Panc1 (cell line): ENCODE measurements around the gene OR51B5.

ENCODE experiments used
- POLR2AphosphoS5 ChIP-seq: IDR thresholded peaks from 2 replicates; pipeline ENCODE4 v1.6.1; 2012; ENCODE audit warnings: mild to moderate bottlenecking, low read depth, low read length, moderate library complexity
- TCF7L2 ChIP-seq: IDR thresholded peaks from 2 replicates; pipeline ENCODE4 v1.6.1; 2011; ENCODE audit warnings: mild to moderate bottlenecking, low read depth, low read length, inconsistent platforms
- TF ChIP-seq, protein P1 (sequence below): fragments of 450-650 bp; IDR thresholded peaks from 2 replicates; pipeline ENCODE4 v1.5.1; 2017; ENCODE audit warnings: mild to moderate bottlenecking

- no peak for TF ChIP-seq POLR2AphosphoS5
- TF ChIP-seq, protein P1, sequence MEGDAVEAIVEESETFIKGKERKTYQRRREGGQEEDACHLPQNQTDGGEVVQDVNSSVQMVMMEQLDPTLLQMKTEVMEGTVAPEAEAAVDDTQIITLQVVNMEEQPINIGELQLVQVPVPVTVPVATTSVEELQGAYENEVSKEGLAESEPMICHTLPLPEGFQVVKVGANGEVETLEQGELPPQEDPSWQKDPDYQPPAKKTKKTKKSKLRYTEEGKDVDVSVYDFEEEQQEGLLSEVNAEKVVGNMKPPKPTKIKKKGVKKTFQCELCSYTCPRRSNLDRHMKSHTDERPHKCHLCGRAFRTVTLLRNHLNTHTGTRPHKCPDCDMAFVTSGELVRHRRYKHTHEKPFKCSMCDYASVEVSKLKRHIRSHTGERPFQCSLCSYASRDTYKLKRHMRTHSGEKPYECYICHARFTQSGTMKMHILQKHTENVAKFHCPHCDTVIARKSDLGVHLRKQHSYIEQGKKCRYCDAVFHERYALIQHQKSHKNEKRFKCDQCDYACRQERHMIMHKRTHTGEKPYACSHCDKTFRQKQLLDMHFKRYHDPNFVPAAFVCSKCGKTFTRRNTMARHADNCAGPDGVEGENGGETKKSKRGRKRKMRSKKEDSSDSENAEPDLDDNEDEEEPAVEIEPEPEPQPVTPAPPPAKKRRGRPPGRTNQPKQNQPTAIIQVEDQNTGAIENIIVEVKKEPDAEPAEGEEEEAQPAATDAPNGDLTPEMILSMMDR, result no peak
- no peak for TF ChIP-seq TCF7L2
These were observed 7.9 kb upstream of the OR51B5 start, which contains the start of gene OR51B6 for GRCh38 chr11:5351208-5351607.
